Natural killer cell (primary cell): ENCODE data around the gene SLAMF8. TPM values are rescaled to one million over a fixed set of nuclear protein-coding genes. Genes with fewer than 3 reads are reported as not detected.

Experiments used
- ATAC-seq, 3 donors: fragments of 150-1000 bp in 2 of 3; fragments of 200-7000 bp in 1 of 3; cut with Tn5 transposase; 1 replicate in 1 of 3; 2 replicates in 2 of 3; pipeline ENCODE4 v1.10.0; 2021; ENCODE audit warnings: mild to moderate bottlenecking in 2 of 3, moderate library complexity in 2 of 3
- DNase-seq, 2 donors: peaks; one replicate each; pipeline versions ENCODE4 v3.0.0 to v3.0.0-alpha.2; 2013 to 2021; ENCODE audit warnings: mixed read lengths in 1 of 2
- H3K27ac ChIP-seq: one replicate; pipeline ENCODE4 v1.5.1; 2013; ENCODE audit warnings: mild to moderate bottlenecking, low read length
- H3K27me3 ChIP-seq: one replicate; pipeline ENCODE4 v1.6.1; 2013; ENCODE audit warnings: low read length; ENCODE audit not compliant: control insufficient read depth, insufficient read depth
- H3K36me3 ChIP-seq: one replicate; pipeline ENCODE4 v1.6.1; 2013; ENCODE audit warnings: low read length; ENCODE audit not compliant: control insufficient read depth, insufficient read depth
- H3K4me1 ChIP-seq: one replicate; pipeline ENCODE4 v1.6.1; 2013; ENCODE audit warnings: low read length; ENCODE audit not compliant: control insufficient read depth, insufficient read depth
- H3K4me3 ChIP-seq: one replicate; pipeline ENCODE4 v1.5.1; 2013; ENCODE audit warnings: low read length
- H3K9me3 ChIP-seq: one replicate; pipeline ENCODE4 v1.6.1; 2013; ENCODE audit warnings: low read length; ENCODE audit not compliant: control insufficient read depth, insufficient read depth
- H3K27ac Mint-ChIP-seq, 2 donors: one replicate each; pipeline ENCODE4 v1.8.0; 2022; ENCODE audit warnings: mild to moderate bottlenecking in 2 of 2, mixed read lengths in 2 of 2, moderate library complexity in 1 of 2
- H3K27me3 Mint-ChIP-seq, 2 donors: one replicate each; pipeline ENCODE4 v1.8.0; 2022; ENCODE audit warnings: low read depth in 2 of 2, mixed read lengths in 2 of 2
- H3K36me3 Mint-ChIP-seq: one replicate; pipeline ENCODE4 v1.8.0; 2022; ENCODE audit warnings: mixed read lengths
- H3K4me1 Mint-ChIP-seq, 2 donors: one replicate each; pipeline ENCODE4 v1.8.0; 2022; ENCODE audit warnings: mixed read lengths in 2 of 2
- H3K4me3 Mint-ChIP-seq: one replicate; pipeline ENCODE4 v1.8.0; 2022; ENCODE audit warnings: mild to moderate bottlenecking, moderate library complexity, mixed read lengths
- H3K9me3 Mint-ChIP-seq, 2 donors: one replicate each; pipeline ENCODE4 v1.8.0; 2022; ENCODE audit warnings: mixed read lengths in 2 of 2
- CTCF ChIP-seq: fragments of 200-600 bp; IDR thresholded peaks from one replicate; pipeline ENCODE4 v1.8.0; 2022; ENCODE audit warnings: antibody characterized with exemption
- WGBS: methylation state at CpG from one replicate; pipeline ENCODE4 v1.1.7; 2013; ENCODE audit warnings: missing lambda C conversion rate; ENCODE audit not compliant: insufficient coverage; 5-methylcytosine and 5-hydroxymethylcytosine counted together
- intact Hi-C: fragments of 100-400 bp; cut with micrococcal nuclease; formaldehyde crosslinking; loops from one replicate; pipeline ENCODE4 v1.14.2; 2022
- total RNA-seq, 4 donors: library from RNA; stranded (reverse); fragments of 120-200 nt in 1 of 4; gene quantifications; one replicate each; pipeline versions ENCODE4 v1.2.3 to v1.2.4, GENCODE V29; 2013 to 2022

SLAMF8 gene
- total RNA-seq, 3 donors from 2014 or later (not counting 1 experiment from before 2014, with no cell fraction given) = 0.64 to 4.4 (median 2.8) TPM

- WGBS = 88% methylated on average over 13 of the region's 13 CpGs
- Mint-ChIP-seq H3K4me3 (no peak overlapping the region), H3K36me3 (no peaks in the 10 kb centered on the region), H3K9me3 (no peaks in the 10 kb centered on the region), H3K27me3 (peaks cover 9 to 23% of the 10 kb centered on the region in 2 donors), H3K4me1 (peaks cover 7 to 24% of the 10 kb centered on the region in 2 donors), H3K27ac (no peak overlapping the region)
- no peak for TF ChIP-seq CTCF
- H3K4me1 ChIP-seq = no peaks in the 10 kb centered on the region
- H3K27ac ChIP-seq = no peak overlapping the region
- DNase-seq (no peak), ATAC-seq (no peak)
- no peak overlapping the region for H3K4me3 ChIP-seq
- intact Hi-C loops = no loop called here
- H3K27me3 ChIP-seq = no peaks in the 10 kb centered on the region
- no peaks in the 10 kb centered on the region for H3K36me3 ChIP-seq
- H3K9me3 ChIP-seq = no peaks in the 10 kb centered on the region
Measured at GRCh38 chr1:159845751-159846629, 19.3 kb downstream of the SLAMF8 start.

GRCh38 chr1:159847231-159847630 lies 20.6 kb downstream of the SLAMF8 start:
- Histone ChIP-seq H3K27ac (no peak overlapping the region), H3K36me3 (no peaks in the 10 kb centered on the region), H3K27me3 (no peaks in the 10 kb centered on the region), H3K9me3 (no peaks in the 10 kb centered on the region), H3K4me3 (no peak overlapping the region), H3K4me1 (no peaks in the 10 kb centered on the region)
- ATAC-seq = no peak
- intact Hi-C loops = no loop called here
- Mint-ChIP-seq H3K27ac (no peak overlapping the region), H3K4me1 (peaks cover 10 to 19% of the 10 kb centered on the region in 2 donors), H3K36me3 (no peaks in the 10 kb centered on the region), H3K4me3 (no peak overlapping the region), H3K27me3 (peaks cover 9 to 21% of the 10 kb centered on the region in 2 donors), H3K9me3 (no peaks in the 10 kb centered on the region)
- WGBS = 92% methylated on average over 3 of the region's 4 CpGs
- DNase-seq = no peak
- no peak for TF ChIP-seq CTCF

- Histone ChIP-seq H3K27ac (no peak overlapping the region), H3K9me3 (no peaks in the 10 kb centered on the region), H3K4me1 (no peaks in the 10 kb centered on the region), H3K27me3 (no peaks in the 10 kb centered on the region), H3K36me3 (no peaks in the 10 kb centered on the region), H3K4me3 (no peak overlapping the region)
- DNase-seq (no peak), ATAC-seq (no peak)
- H3K27ac Mint-ChIP-seq = no peak overlapping the region
- H3K4me1 Mint-ChIP-seq = peaks cover 13 to 19% of the 10 kb centered on the region in 2 donors
- WGBS = 79% methylated on average over 3 of the region's 3 CpGs
- no peak overlapping the region for H3K4me3 Mint-ChIP-seq
- TF ChIP-seq CTCF = no peak
- peaks cover 9 to 21% of the 10 kb centered on the region in 2 donors for H3K27me3 Mint-ChIP-seq
- intact Hi-C loops = no loop called here
- no peaks in the 10 kb centered on the region for H3K36me3 Mint-ChIP-seq
- no peaks in the 10 kb centered on the region for H3K9me3 Mint-ChIP-seq
Measured at GRCh38 chr1:159848326-159848725, 21.7 kb downstream of the SLAMF8 start.
